HG03159 (cell line): ENCODE data around the gene C12orf75.

Source experiments
- ATAC-seq: cut with Tn5 transposase; IDR thresholded peaks from one replicate; pipeline ENCODE4 v1.9.1; 2021; ENCODE audit warnings: mild to moderate bottlenecking, moderate library complexity; ENCODE audit not compliant: unreplicated experiment

C12orf75 gene

DNA sequence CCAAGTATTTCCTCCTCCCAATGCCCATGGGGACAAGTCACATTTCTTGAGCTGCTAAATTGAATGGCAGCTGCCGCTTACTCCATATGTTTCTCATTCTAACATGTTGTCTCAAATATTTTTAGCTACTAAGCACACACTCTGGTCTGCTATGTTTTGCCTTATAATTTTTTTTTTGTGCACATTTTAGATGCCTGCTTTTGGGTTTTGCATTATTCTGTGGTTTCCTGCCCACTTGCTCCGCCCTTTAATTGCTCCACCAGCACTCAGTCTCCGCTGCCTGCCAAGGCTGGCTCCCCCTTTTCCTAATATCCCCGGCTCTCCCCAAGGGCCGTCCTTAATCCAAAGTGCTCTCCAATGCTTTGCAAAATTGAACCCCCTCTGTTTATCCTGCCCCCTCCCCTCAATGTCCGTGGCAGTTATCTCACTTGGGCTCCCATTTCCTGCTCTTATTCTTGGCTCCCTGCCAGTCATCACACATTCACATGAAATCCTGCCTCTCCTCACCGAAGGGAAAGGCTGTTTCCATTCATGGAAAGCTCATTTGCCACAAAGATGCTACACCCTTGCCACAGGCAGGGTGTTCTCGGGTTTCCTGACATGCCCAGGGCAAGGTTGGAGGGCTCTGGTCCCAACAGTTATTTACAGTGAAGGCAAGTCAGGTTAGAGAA is 79.4 kb downstream of the C12orf75 start:
- ATAC-seq = no peak

DNA sequence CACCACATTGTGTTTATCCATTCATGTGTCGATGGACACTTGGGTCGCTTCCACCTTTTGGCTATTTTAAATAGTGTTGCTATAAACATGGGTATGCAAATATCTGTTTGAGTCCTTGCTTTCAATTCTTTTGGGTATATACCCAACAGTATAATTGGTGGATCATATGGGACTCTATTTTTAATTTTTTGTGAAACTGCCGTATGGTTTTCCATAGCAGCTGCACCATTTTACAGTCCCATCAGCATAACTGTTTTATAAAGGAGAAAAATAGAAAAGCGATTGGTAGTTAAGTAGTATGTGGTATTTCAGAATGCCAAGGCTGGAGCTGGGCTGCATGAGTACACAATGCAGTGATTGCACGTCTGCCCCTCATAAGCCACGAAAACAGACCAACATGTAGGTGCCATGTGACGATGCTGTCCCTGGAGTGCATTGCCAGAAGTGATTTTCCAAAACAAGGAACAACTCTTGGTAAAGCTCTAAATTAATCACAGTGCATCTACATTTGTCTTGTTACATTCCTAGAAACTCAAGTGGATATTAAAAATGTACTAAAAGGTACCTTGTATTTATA is 83.5 kb downstream of the C12orf75 start:
- no peak for ATAC-seq

DNA sequence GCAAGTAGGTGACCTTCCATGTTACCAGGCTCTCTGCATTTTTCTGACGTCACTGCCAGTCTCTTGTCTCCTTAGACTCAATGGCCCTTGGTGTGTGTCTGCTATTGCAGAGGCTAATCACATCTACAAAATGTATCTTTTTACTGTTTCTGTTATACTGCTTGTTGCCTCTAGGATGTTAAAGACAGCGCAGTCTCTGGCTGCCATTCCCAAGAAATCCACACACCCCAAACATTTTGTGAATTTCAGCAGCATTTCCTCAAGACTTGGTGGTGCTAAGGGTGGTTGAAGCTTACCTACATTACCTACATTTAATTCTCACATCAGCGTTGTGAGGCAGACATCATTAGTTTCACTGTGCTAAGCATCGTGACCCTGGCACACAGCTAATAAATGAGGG is 87.2 kb downstream of the C12orf75 start:
- no peak for ATAC-seq

DNA sequence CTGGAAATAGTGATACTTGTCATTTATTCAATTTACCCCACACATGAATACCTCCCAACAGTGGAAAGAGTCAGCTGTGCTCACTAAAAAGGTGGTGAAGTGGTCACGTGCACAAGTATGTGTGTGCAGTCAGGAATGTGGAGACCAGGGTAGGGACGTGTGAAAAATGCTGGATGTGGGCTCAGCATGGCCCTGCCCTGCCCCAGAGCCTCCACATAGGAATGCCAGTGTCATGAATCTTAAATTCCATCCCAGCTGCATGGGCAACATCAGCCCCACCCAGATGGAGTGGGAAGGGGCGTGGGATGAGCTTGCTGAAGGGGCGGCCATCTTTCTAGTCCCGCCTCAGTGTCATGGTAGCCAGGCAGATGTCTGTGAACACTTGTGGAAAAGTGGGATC is 87.7 kb downstream of the C12orf75 start:
- no peak for ATAC-seq

DNA sequence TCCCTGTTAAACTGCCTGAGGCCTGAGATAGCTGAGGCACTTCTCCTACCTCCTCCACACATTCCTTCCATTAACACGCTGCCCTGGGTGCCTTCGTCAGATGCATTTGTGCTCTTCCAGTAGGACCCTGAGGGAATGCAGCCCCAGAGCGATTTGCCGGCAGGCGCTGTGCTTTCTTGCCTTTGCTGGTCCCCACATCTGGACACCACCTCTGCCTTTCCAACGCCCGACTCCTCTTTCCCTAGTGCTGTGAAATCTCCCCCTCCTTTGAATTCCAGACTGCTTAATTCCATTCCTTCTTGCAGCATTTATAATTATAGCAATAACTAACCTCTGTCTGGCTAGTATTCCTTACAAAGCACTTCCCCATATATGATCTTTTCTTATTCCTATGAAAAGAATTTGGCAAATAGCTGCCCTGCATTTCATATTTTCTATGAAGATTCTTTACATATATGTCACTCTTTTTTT is 88.4 kb downstream of the C12orf75 start:
- ATAC-seq = no peak

DNA sequence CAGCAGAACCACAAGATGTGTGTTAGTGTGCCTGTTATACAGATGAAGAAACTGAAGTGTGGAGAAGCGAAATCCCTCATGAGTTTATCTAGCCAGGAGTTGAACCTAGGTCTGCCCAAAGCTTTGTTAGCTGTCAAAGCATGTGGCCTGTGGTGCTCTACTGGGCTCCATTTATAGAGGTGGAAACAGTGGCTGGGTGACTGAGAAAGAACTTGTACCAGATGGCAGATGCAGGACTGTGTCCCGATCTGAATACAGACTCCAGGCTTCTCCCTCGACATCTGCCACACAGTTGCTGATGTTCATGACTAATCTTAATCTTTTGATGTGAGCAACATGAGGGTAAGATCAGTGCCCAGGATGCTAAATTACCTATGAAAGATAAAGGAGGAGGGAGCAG is 89.1 kb downstream of the C12orf75 start:
- no peak for ATAC-seq

DNA sequence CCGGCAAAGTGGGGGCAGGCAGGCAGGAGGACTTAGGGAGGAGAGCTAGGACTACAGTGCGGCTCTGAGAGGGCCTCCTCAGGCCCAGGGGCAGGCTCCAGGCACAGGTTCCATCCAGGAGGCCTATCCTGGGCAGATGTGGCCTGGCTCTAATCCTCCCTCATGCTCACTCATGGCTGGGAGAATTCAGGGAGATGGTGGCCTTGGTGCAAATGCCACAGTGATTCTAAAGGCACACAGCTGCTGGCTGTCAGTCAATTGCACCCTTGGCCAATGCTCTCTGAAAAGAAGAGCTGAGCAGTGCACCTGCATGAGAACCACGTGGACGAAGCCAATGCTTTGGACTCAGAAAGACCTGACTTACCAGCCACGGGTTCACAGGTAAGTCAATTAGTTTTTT is 89.6 kb downstream of the C12orf75 start:
- no peak for ATAC-seq

DNA sequence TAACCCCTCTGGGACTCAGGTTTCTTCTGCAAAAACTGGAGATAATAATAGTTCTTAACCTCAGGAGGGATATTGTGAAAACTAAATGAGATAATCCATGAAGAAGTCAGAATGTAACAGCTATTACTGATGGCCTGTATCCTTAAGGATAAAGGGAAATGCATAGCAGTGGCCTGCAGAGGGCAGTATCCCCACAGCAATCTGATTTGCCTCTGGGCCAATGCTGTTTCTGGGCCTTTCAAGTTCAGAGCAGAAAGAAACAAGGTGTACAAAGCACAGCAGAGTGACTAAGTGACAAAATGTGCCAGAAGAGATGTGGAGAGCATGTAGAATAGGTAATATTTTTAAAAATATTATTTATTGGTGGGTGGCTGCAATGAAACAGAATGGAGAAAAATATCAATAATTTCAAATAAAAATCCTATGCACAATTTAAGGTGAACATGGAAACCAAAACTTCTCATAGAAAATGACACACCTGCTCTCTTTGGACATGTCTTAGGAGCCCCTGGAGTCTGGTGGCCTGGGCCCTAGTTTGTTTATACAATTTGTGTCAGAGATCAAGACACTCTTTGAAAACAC is 90.3 kb downstream of the C12orf75 start:
- ATAC-seq = peak; percentile 68
